GM18519 (cell line): ENCODE data around the gene HIGD1B.
"Not testable (repeated sequence)": the region's sequence is repeated elsewhere in the genome, so short reads cannot be mapped to it uniquely, and the experiment has no call there.

ENCODE experiments used
- ATAC-seq: cut with Tn5 transposase; IDR thresholded peaks from one replicate; pipeline ENCODE4 v1.9.1; 2021; ENCODE audit warnings: mild to moderate bottlenecking, moderate library complexity; ENCODE audit not compliant: unreplicated experiment, low FRiP score

HIGD1B gene

GRCh38 chr17:44847586-44847985 is at the start of gene HIGD1B:
HIGD1B (plus strand) TSS chr17:44847883; CDS start chr17:44848153, 270 bp downstream.
- ATAC-seq, result no peak

DNA sequence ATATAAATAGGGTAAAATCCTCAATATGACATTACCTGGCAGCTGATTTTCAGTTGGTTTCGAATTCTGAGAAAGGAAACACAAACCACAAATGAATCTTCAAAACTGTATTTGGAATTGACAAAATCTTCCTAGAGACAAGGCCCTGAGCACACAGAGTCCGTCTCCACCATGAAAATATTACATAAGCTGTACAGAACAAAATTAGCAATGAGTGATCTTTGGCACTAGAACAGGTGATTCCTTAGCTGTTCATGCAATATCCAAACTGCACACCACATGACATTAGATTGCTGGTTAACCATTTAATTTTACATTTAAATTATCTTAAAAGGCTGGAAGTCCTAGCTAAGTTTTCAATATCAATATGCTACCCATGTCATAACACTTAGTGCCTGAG is 49.3 kb upstream of the HIGD1B start:
- no peak for ATAC-seq

DNA sequence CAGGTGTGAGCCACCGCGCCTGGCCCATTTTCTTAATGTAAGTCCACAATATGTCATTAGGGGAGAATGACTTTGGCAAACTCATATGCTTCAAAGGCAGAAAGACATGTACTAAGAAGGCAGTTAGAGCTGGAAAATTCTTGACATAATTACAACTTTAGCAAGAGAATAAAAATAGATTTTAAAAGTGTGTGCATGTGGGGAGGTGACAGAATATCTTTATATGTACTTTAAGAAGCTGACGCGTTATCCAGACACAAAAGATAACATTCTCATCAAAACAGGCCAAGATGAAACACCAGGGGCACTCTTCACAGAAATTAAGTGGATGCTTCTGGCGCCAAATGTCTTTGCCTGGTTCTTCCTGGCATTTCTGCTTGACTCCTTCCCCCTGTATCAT is 45.8 kb upstream of the HIGD1B start:
- no peak for ATAC-seq

GRCh38 chr17:44804302-44805089 is 43.2 kb upstream of the HIGD1B start:
- ATAC-seq, result no peak

- no peak for ATAC-seq
These were observed 40.4 kb upstream of the HIGD1B start for GRCh38 chr17:44807093-44807816.

DNA sequence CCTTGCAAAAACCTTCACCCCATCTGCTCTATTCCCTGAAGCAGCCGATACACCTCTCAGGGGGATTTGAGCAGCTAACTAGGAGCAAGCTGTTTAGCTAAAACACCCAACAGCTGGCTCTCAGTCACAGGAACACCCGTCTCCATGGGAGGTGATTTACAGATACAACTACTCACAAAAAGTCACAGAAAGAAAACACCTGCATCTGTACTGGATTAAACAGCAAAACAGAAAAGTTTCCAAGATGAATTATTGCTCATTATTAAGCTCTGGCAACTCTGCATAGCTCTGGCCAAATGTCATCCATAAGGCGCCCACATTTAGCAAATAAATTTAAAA is 39.9 kb upstream of the HIGD1B start:
- ATAC-seq, result no peak

DNA sequence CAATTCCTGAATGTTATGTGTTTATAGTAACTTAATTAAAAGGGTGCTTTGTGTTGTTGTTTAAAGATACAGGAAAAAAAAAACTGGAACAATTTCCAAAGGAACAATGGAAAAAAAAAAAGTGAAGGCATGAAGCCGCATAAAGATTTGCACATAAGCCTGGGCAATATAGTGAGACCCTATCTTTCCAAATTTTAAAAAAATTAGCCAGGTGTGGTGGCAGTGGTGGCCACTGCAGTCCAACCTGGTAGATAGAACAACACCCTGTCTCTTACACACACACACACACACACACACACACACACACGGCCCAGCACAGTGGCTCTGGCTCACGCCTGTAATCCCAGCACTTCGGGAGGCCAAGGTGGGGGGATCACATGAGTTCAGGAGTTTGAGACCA is 39.5 kb upstream of the HIGD1B start:
- no peak for ATAC-seq

DNA sequence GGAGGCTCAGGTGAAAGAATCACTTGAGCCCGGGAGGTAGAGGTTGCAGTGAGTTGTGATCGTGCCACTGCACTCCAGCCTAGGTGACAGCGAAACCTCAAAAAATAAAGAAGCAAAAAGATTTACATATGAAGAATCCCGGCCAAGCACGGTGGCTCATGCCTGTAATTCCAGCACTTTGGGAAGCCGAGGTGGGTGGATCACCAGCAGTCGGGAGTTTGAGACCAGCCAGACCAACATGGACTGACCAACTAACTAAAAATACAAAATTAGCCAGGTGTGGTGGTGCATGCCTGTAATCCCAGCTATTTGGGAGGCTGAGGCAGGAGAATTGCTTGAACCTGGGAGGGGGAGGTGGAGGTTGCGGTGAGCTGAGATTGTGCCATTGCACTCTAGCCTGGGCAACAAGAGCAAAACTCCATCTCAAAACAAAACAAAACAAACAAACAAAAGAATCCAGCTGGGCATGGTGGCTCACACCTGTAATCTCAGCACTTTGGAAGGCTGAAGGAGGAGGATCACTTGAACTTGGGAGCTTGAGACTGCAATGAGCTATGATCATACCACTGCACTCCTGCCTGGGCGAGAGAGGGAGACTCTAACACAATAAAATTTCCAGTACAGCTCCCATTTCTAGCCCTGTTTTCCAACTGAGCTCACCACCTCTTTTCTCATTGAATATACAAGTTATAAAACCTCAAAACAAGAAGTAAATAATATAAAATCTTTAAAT is 38.9 kb upstream of the HIGD1B start:
- not testable (repeated sequence) for ATAC-seq

DNA sequence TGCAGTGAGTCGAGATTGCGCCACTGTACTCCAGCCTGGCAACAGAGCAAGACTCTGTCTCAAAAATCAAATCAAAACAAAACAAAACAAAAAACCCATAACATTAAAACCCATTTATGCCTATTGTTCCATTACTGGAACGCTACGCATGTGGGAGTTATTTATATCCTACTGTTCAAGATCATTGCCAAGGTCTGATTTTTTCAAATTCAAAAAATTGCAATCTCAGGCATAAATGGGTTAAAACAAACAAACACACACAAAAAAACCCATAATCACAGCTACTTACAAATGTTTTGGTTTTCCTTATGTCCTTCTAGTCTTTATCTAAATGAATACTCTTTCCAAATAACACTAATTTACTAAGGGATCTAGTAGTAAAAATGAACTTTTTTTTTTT is 35.4 kb upstream of the HIGD1B start:
- no peak for ATAC-seq

DNA sequence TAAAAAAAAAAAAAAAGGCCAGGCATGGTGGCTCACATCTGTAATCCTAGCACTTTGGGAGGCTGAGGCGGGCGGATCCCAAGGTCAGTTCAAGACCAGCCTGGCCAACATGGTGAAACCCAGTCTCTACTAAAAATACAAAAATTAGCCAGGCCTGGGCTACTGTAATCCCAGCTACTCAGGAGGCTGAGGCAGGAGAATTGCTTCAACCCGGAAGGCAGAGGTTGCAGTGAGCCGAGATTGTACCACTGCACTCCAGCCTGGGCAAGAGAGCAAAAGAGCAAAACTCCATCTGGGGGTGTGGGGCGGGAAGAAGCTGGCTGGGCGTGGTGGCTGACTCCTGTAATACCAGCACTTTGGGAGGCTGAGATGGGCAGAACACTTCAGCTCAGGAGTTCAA is 29.2 kb upstream of the HIGD1B start:
- not testable (repeated sequence) for ATAC-seq

GRCh38 chr17:44820631-44821212 is 27.0 kb upstream of the HIGD1B start:
- ATAC-seq, result no peak

DNA sequence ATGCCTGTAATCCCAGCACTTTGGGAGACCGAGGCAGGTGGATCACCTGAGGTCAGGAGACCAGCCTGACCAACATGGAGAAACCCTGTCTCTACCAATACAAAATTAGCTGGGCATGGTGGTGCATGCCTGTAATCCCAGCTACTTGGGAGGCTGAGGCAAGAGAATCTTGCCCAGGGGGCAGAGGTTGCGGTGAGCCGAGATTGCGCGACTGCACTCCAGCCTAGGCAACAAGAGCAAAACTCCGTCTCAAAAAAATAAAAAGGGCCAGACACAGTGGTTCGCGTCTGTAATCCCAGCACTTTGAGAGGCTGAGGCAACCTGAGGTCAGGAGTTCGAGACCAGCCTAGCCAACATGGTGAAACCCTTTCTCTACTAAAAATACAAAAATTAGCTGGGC is 22.4 kb upstream of the HIGD1B start:
- ATAC-seq, result not testable (repeated sequence)

DNA sequence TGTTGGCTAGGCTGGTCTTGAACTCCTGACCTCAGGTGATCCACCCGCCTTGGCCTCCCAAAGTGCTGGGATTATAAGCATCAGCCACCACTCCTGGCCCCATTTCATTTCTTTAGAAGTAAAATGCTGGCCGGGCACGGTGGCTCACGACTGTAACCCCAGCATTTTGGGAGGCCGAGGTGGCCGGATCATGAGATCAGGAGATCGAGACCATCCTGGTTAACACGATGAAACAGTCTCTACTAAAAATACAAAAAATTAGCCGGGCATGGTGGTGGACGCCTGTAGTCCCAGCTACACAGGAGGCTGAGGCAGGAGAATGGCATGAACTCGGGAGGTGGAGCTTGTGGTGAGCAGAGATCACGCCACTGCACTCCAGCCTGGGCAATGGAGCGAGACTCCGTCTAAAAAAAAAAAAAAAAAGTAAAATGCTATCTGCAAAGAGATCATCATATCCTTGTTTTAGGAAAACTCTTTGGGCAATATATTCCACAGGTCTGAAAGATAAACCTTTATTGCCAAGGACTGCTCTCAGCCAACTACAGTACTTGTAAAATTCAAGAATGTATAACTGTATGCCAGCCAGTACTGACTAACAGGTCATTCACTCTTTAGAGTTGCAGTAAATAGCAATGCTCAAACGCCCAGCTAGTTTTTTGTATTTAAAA is 21.4 kb upstream of the HIGD1B start:
- no peak for ATAC-seq

DNA sequence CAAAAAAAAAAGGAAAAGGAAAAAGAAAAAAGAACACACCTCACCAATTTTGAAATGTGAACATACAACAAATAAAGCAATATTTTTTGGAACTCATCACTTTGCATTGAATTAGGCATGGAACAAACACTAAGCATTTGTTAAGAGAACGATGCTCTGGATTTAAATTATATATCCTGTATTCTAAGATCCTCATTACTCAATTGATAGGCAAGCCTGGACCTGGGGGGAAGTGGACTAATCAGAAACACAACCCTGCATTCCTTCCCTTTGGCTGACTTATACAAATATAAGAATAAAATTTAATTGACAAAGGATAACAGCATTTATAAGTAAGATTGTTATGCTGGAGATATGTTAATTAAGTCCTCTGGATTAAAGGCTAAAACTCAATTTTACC is 19.8 kb upstream of the HIGD1B start:
- ATAC-seq, result no peak

DNA sequence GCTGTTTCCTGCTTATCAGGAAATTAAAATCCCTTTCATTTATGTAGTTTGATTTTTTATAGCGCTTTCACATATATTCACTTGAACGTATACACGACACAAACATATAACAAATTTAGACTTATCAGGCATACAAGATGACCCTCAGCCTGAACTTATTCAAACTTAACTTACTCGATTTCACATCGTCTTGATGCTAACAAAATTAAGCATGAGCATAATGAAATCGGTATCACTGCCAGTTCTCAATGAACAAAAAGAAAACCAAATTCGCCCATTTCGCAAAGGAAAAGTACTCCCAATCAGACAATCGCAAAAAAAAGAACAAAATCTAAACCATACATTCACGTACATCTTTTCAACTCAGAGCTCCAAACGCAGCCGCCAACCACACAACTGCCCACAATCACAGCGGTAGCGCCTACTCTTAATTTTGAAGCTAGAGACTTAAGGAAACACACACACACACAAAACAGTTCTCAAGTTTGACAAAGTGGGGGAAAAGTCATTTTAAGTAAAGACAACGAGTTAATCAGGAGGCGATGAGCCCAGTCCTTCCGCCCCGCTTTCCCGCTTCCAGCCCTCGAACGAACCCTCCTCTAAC is 18.7 kb upstream of the HIGD1B start:
- no peak for ATAC-seq

DNA sequence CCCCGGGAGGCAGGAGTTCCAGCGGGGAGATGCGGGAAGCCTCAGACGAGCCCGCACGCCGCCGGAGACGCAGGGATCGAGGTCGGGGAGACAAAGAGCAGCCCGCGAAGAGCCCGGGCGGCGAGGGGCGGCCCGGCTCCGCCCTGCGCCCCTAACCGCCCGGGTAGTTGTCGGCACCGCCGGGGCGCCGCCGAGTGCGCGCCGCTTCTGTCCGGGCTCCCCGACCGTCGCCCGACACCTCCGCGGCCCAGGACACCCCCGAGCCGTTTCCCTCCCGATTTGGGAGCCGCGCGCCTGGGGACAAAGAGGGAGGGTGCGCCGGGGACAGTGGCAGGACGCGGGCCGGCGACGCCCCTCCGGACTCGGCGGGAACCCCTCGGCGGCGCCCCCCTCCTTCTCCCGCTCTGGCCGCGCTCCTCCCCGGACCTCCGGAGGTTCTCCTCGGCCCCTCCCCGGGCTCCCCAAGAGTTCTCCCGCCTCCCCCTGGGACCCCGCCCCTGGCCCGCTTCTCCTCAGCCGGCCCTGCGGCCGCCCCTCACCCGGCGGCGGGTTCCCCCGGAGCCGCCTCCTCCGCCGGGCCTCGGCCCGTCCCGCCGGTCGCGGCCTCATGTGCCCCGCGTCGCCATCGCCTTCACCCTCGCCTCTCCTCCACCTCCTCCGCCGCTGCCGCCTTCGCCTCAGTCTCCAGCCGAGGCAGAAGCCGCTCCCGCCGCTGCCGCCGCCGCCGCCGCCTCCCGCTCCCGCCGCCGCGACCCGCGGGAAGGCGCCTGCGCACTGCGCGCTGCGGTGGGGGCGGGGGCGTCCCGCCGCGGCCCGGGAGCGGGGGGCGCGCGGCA is 17.9 kb upstream of the HIGD1B start, which contains the start of gene GJC1:
TSS of gene GJC1 (minus strand) at position 765 of the 836 bp plus-strand sequence. CDS start 24,470 bp downstream, outside the sequence.
- ATAC-seq, result no peak

DNA sequence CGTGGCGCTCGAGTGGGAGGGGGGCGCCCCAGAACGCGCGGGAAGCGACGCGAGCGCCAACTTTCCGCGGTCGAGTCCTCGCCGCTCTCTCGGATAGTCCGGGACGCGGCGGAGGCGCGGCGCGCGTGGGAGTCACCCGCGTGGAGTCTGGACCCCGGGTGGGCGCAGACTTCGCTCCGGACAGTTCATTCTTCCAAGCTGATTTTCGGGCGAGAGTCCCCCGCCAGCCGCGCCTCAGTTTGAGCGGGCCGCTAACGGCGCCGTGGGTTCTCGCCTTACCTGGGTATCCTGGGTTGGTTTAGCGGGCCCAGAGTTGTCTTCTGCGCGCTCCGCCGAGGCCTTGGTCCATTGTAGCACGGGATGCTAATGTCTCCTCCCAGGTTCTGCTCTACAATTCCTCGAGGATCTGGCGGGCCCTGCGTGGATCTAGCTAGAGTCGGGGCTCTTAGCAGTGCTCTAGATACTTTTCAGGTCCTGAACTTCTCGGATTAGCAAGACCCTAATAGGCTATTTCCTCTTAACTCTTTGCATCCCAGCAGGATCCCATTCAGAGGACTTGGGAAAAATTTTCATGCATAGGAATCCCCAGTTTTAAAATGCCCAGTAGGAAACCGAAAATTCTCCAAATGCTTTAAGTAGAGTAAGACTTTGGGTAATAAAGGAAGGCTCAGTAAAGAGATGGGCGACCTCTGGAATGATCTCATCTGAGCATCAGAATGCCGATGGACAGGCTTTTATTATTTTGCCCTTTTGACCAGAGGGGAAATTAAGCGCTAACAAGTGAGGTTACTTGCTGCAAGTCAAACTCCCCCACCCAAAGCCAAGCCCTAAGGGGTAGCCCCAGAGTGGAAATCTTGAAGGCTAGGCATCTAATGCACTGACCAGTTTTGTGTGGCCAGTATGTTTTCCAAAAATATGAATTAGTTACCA is 17.1 kb upstream of the HIGD1B start:
- ATAC-seq, result no peak

DNA sequence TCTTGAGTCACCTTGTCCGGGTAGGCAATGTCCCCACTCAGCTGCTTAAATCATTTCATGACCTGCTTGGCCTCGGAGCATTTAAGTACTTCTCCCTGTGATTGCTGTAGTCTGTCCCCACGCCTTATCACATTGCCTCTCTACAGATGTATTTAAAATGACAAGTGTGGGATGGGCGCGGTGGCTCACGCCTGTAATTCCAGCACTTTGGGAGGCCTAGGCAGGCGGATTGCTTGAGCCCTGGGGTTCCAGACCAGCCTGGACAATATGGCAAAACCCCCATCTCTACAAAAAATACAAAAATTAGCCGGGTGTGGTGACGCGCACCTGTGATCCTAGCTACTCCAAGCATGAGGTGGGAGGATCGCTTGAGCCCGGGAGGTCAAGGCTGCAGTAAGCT is 16.3 kb upstream of the HIGD1B start:
- ATAC-seq, result no peak
